Naive thymus-derived CD4-positive, alpha-beta T cell (primary cell): ENCODE data around the gene MAP1A. TPM values are rescaled to one million over a fixed set of nuclear protein-coding genes. Genes with fewer than 3 reads are reported as not detected.
"Not testable (repeated sequence)": the region's sequence is repeated elsewhere in the genome, so short reads cannot be mapped to it uniquely, and the experiment has no call there.

Experiments used
- ATAC-seq: fragments of 150-1000 bp; cut with Tn5 transposase; 2 replicates; pipeline ENCODE4 v1.10.0; 2021; ENCODE audit warnings: mild to moderate bottlenecking, moderate library complexity
- CTCF ChIA-PET: fragments of 350-600 bp; sonication (Branson Sonifier 250); formaldehyde crosslinking; loops from one replicate; lab custom pipeline; 2021; ENCODE audit warnings: antibody characterized with exemption; lab: Charles Lee
- POLR2A ChIA-PET: fragments of 350-600 bp; sonication (Branson Sonifier 250); formaldehyde crosslinking; loops from one replicate; lab custom pipeline; 2021; ENCODE audit warnings: antibody characterized with exemption, inconsistent platforms; lab: Charles Lee
- DNase-seq, 9 donors: peaks; one replicate each; pipeline versions ENCODE4 v3.0.0 to v3.0.0-alpha.2; 2020 to 2022; ENCODE audit warnings: mixed read lengths in 1 of 9
- H3K27ac ChIP-seq: one replicate; pipeline ENCODE4 v1.7.0; 2013; ENCODE audit warnings: mild to moderate bottlenecking, low read depth, low read length, moderate library complexity
- H3K27me3 ChIP-seq, 2 donors: one replicate each; pipeline ENCODE4 v1.7.0; 2013; ENCODE audit warnings: low read length in 2 of 2, mild to moderate bottlenecking in 2 of 2, moderate library complexity in 2 of 2; ENCODE audit not compliant: control insufficient read depth in 2 of 2, insufficient read depth in 2 of 2
- H3K36me3 ChIP-seq, 3 experiments: 1 replicate in 2 of 3; 2 replicates in 1 of 3; pipeline ENCODE4 v1.7.0; 2013; ENCODE audit warnings: low read length in 3 of 3, mild to moderate bottlenecking in 3 of 3, moderate library complexity in 1 of 3; ENCODE audit not compliant: insufficient read depth in 3 of 3, control insufficient read depth in 2 of 3
- H3K4me1 ChIP-seq, 2 donors: one replicate each; pipeline ENCODE4 v1.7.0; 2013; ENCODE audit warnings: low read length in 2 of 2, mild to moderate bottlenecking in 2 of 2, moderate library complexity in 1 of 2; ENCODE audit not compliant: control insufficient read depth in 2 of 2, insufficient read depth in 2 of 2
- H3K4me3 ChIP-seq: 2 replicates; pipeline ENCODE4 v1.7.0; 2013; ENCODE audit warnings: mild to moderate bottlenecking, low read length
- H3K9me3 ChIP-seq, 3 experiments: 1 replicate in 2 of 3; 2 replicates in 1 of 3; pipeline ENCODE4 v1.7.0; 2013; ENCODE audit warnings: low read length in 3 of 3; ENCODE audit not compliant: control insufficient read depth in 2 of 3
- H3K27ac Mint-ChIP-seq, 9 donors: one replicate each; pipeline ENCODE4 v1.8.0; 2020 to 2022; ENCODE audit warnings: mixed read lengths in 9 of 9, mild to moderate bottlenecking in 8 of 9, moderate library complexity in 5 of 9, inconsistent platforms in 2 of 9
- H3K27me3 Mint-ChIP-seq, 5 donors: one replicate each; pipeline ENCODE4 v1.8.0; 2021 to 2022; ENCODE audit warnings: mixed read lengths in 5 of 5, mild to moderate bottlenecking in 1 of 5
- H3K36me3 Mint-ChIP-seq, 5 donors: one replicate each; pipeline ENCODE4 v1.8.0; 2020 to 2022; ENCODE audit warnings: mixed read lengths in 5 of 5, mild to moderate bottlenecking in 3 of 5, inconsistent platforms in 1 of 5
- H3K4me1 Mint-ChIP-seq, 7 donors: one replicate each; pipeline ENCODE4 v1.8.0; 2020 to 2022; ENCODE audit warnings: mixed read lengths in 7 of 7, mild to moderate bottlenecking in 3 of 7, inconsistent platforms in 1 of 7
- H3K4me3 Mint-ChIP-seq, 10 donors: one replicate each; pipeline ENCODE4 v1.8.0; 2020 to 2022; ENCODE audit warnings: mild to moderate bottlenecking in 10 of 10, mixed read lengths in 10 of 10, moderate library complexity in 6 of 10, inconsistent platforms in 2 of 10
- H3K9me3 Mint-ChIP-seq, 11 donors: one replicate each; pipeline ENCODE4 v1.8.0; 2020 to 2022; ENCODE audit warnings: mixed read lengths in 11 of 11, mild to moderate bottlenecking in 4 of 11, inconsistent platforms in 1 of 11, moderate library complexity in 1 of 11
- intact Hi-C, 2 donors: fragments of 100-400 bp; cut with micrococcal nuclease; formaldehyde crosslinking; loops; one replicate each; pipeline ENCODE4 v1.15.1; 2023
- polyA plus RNA-seq, 2 donors: library from polyadenylated mRNA; unstranded; fragments of 300-500 nt; fragmentation: Illumina TruSeq; gene quantifications; one replicate each; pipeline ENCODE4 v1.2.3, GENCODE V29; 2021
- total RNA-seq, 6 experiments: library from RNA in 5 of 6; stranded (reverse) in 5 of 6; gene quantifications; 1 replicate in 5 of 6; 2 replicates in 1 of 6; pipeline ENCODE4 v1.2.3 and lab custom pipeline; 2021 to 2026

Gene MAP1A
- total and polyA plus RNA-seq, 7 experiments from 2014 or later: 0.22 to 13.6 (median 0.30) TPM

DNA sequence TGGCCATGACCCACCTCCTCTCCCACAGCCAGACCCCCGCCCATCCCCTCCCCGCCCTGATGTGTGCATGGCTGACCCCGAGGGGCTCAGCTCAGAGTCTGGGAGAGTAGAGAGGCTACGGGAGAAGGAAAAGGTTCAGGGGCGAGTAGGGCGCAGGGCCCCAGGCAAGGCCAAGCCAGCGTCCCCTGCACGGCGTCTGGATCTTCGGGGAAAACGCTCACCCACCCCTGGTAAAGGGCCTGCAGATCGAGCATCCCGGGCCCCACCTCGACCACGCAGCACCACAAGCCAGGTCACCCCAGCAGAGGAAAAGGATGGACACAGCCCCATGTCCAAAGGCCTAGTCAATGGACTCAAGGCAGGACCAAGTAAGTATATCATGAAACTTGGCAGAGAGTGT lies 11.7 kb downstream of the MAP1A start:
- POLR2A ChIA-PET: no interaction called here
- H3K4me1 Mint-ChIP-seq: peaks cover 7 to 19% (median 12%) of the 10 kb centered on the region in 7 donors
- Histone ChIP-seq H3K27me3 (no peaks in the 10 kb centered on the region), H3K4me3 (no peak overlapping the region), H3K4me1 (peaks cover 0 to 3% of the 10 kb centered on the region in 2 donors), H3K9me3 (no peaks in the 10 kb centered on the region), H3K36me3 (peaks cover 0 to 3% (median 0%) of the 10 kb centered on the region in 3 experiments), H3K27ac (no peak overlapping the region)
- H3K9me3 Mint-ChIP-seq: peaks cover 0 to 3% (median 0%) of the 10 kb centered on the region in 11 donors
- H3K36me3 Mint-ChIP-seq: peaks cover 0 to 10% (median 5%) of the 10 kb centered on the region in 5 donors
- H3K27ac Mint-ChIP-seq: no peak overlapping the region
- H3K27me3 Mint-ChIP-seq: no peaks in the 10 kb centered on the region
- intact Hi-C loops: no loop called here
- CTCF ChIA-PET: no interaction called here
- DNase-seq (no peak), ATAC-seq (no peak)
- no peak overlapping the region for H3K4me3 Mint-ChIP-seq

DNA sequence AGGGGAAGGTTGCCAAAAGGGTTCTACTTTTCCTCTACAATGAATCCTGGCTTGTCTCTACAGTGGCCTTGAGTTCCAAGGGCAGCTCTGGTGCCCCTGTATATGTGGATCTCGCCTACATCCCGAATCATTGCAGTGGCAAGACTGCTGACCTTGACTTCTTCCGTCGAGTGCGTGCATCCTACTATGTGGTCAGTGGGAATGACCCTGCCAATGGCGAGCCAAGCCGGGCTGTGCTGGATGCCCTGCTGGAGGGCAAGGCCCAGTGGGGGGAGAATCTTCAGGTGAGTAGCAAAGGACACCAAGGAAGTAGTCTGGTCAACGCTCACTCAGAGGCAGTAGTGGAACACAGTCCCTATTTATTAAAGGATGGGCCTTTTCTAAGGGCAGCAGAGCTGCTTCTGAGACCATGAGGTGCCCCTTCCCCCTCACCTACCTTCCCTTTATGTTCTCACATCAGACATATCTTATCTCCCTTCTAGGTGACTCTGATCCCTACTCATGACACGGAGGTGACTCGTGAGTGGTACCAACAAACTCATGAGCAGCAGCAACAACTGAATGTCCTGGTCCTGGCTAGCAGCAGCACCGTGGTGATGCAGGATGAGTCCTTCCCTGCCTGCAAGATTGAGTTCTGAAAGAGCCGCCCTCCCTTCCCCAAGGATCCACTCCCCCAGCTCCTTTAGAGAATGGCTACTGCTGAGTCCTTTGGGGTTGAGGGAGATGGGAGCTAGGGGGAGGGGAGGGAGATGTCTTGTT lies 12.4 kb downstream of the MAP1A start:
- H3K4me3 ChIP-seq: no peak overlapping the region
- Mint-ChIP-seq H3K4me1 (peaks cover 6 to 17% (median 10%) of the 10 kb centered on the region in 7 donors), H3K4me3 (no peak overlapping the region), H3K27me3 (no peaks in the 10 kb centered on the region), H3K36me3 (peaks cover 0 to 12% (median 9%) of the 10 kb centered on the region in 5 donors), H3K27ac (peak overlapping the region in 1 of 9 donors; percentile 28), H3K9me3 (peaks cover 0 to 1% (median 0%) of the 10 kb centered on the region in 11 donors)
- no peaks in the 10 kb centered on the region for H3K9me3 ChIP-seq
- ChIA-PET CTCF (no interaction called here), POLR2A (no interaction called here)
- DNase-seq (no peak), ATAC-seq (no peak)
- no peak overlapping the region for H3K27ac ChIP-seq
- H3K36me3 ChIP-seq: peaks cover 0 to 6% (median 3%) of the 10 kb centered on the region in 3 experiments
- H3K4me1 ChIP-seq: peaks cover 0 to 3% of the 10 kb centered on the region in 2 donors
- intact Hi-C loops: no loop called here
- no peaks in the 10 kb centered on the region for H3K27me3 ChIP-seq

DNA sequence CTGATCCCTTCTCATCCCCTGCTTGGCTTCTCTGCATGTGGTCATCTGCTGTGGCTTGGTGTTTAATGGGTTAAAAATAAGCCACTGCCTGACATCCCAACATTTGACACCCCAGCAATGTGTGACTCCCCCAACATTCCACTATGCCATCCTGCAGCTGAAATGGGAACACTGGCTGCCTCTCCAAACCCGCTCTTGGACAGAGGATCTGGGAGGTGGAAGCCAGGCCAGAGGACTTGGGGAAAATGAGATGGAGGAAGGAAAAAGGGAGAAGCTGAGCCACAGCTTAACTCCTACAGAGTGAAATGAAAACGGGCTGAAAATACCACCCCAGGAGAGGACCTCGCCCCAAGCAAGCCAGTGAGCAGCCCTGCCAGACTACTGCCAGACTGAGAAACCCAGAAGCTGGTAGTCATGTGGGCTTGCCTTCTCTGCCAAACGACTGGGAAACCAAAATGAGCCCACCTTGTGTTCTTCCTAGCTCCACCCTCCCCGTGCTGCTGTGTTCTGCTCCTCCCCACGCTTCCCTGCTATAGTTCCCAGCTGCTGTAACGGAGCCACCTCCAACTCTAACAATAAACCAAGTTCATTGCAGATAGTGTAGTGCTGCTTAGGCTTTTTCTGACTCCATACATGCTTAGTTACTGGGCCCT lies 13.7 kb downstream of the MAP1A start:
- Mint-ChIP-seq H3K9me3 (peaks cover 0 to 1% (median 0%) of the 10 kb centered on the region in 11 donors), H3K4me1 (peaks cover 0 to 3% (median 0%) of the 10 kb centered on the region in 7 donors), H3K27me3 (no peaks in the 10 kb centered on the region), H3K4me3 (no peak overlapping the region), H3K27ac (peak overlapping the region in 1 of 9 donors; percentile 8), H3K36me3 (peaks cover 3 to 20% (median 7%) of the 10 kb centered on the region in 5 donors)
- no peak for DNase-seq
- ChIA-PET POLR2A (no interaction called here), CTCF (no interaction called here)
- no peak for ATAC-seq
- H3K36me3 ChIP-seq: peaks cover 0 to 11% (median 6%) of the 10 kb centered on the region in 3 experiments
- no peak overlapping the region for H3K27ac ChIP-seq
- H3K27me3 ChIP-seq: no peaks in the 10 kb centered on the region
- no peaks in the 10 kb centered on the region for H3K9me3 ChIP-seq
- intact Hi-C loops: no loop called here
- H3K4me1 ChIP-seq: no peaks in the 10 kb centered on the region
- no peak overlapping the region for H3K4me3 ChIP-seq

DNA sequence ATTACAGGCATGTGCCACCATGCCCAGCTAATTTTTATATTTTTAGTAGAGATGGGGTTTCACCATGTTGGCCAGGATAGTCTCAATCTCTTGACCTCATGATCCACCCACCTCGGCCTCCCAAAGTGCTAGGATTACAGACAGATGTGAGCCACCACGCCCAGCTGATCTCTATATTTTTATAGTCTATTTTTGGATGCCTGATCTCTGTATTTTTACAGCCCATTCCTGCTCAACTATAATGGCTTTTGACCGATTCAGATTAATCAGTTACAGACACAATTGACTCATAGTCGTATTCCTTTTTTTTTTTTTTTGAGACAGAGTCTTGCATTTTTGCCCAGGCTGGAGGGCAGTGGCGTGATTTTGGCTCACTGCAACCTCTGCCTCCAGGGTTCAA lies 15.4 kb downstream of the MAP1A start:
- DNase-seq, intact Hi-C loops, H3K9me3 Mint-ChIP-seq, H3K27ac Mint-ChIP-seq, ATAC-seq, H3K4me1 Mint-ChIP-seq, H3K27me3 Mint-ChIP-seq, H3K27ac ChIP-seq, H3K4me3 Mint-ChIP-seq, H3K9me3 ChIP-seq, POLR2A ChIA-PET, H3K4me3 ChIP-seq, H3K27me3 ChIP-seq, H3K4me1 ChIP-seq: not testable (repeated sequence)
- H3K36me3 ChIP-seq: peaks cover 0 to 11% (median 6%) of the 10 kb centered on the region in 3 experiments
- CTCF ChIA-PET: interaction anchor here (0.7 kb wide), 1 partner anchor 555 kb away, joined by 3 read pairs; no protein-coding TSS in a partner anchor
- H3K36me3 Mint-ChIP-seq: peaks cover 3 to 22% (median 10%) of the 10 kb centered on the region in 5 donors

DNA sequence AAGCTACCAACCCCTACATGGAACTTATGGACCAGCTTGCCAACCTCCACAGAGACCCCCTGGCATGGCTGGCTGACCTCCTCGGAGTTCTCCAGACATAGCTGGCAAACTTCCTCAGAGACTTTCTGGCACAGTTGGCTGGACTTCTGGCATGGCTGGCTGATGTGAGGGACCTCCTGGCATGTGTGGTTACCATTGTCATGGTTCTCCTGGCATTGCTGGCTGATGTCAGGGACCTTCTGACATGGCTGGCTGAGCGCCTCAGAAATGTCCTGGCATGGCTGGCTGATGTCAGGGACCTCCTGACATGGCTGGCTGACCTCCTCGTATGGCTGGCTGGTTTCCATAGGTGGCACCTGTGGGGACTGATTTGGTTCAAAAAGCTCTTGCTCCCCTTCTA lies 17.5 kb downstream of the MAP1A start:
- Histone ChIP-seq H3K27me3 (no peaks in the 10 kb centered on the region), H3K36me3 (peaks cover 0 to 11% (median 6%) of the 10 kb centered on the region in 3 experiments), H3K4me1 (no peaks in the 10 kb centered on the region), H3K9me3 (no peaks in the 10 kb centered on the region), H3K4me3 (no peak overlapping the region), H3K27ac (no peak overlapping the region)
- intact Hi-C loops: no loop called here
- DNase-seq: no peak
- ATAC-seq: no peak
- H3K36me3 Mint-ChIP-seq: peaks cover 3 to 31% (median 14%) of the 10 kb centered on the region in 5 donors
- H3K27me3 Mint-ChIP-seq: no peaks in the 10 kb centered on the region
- POLR2A ChIA-PET: no interaction called here
- H3K9me3 Mint-ChIP-seq: no peaks in the 10 kb centered on the region
- no peaks in the 10 kb centered on the region for H3K4me1 Mint-ChIP-seq
- CTCF ChIA-PET: no interaction called here
- H3K27ac Mint-ChIP-seq: no peak overlapping the region
- H3K4me3 Mint-ChIP-seq: no peak overlapping the region

DNA sequence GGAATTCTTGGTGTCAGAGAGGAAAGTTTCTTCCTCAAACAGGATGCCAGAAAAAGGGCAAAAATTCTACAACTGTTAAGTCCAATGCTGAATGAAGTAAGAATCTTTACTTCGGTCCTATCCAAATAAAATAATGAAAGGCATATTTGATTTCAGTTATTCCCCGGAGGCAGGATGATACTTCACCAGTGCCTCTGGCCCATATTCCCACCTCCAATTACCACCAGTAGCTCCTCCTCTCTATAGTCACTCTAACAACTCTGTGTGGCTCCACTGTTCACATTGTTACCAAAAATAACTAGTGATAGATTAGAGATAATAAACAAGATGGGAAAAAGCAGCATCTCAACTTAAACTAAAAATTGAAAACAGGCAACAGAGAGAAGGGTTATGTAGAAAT lies 20.7 kb downstream of the MAP1A start:
- Histone ChIP-seq H3K4me1 (no peaks in the 10 kb centered on the region), H3K4me3 (no peak overlapping the region), H3K27ac (no peak overlapping the region), H3K27me3 (no peaks in the 10 kb centered on the region), H3K9me3 (no peaks in the 10 kb centered on the region), H3K36me3 (peaks cover 0 to 11% (median 6%) of the 10 kb centered on the region in 3 experiments)
- Mint-ChIP-seq H3K27me3 (no peaks in the 10 kb centered on the region), H3K4me3 (no peak overlapping the region), H3K27ac (peak overlapping the region in 1 of 9 donors; percentile 18), H3K9me3 (no peaks in the 10 kb centered on the region), H3K36me3 (peaks cover 2 to 31% (median 14%) of the 10 kb centered on the region in 5 donors), H3K4me1 (peaks cover 0 to 7% (median 4%) of the 10 kb centered on the region in 7 donors)
- DNase-seq (no peak), ATAC-seq (no peak)
- ChIA-PET CTCF (no interaction called here), POLR2A (no interaction called here)
- intact Hi-C loops: no loop called here
